HepG2 (cell line): ENCODE data around the gene MAGI1. TPM values are rescaled to one million over a fixed set of nuclear protein-coding genes. Genes with fewer than 3 reads are reported as not detected.

Experiments used
- ATAC-seq: fragments of 200-7000 bp; cut with Tn5 transposase; 3 replicates; pipeline ENCODE4 v1.9.1; 2020; ENCODE audit warnings: mild to moderate bottlenecking, moderate library complexity
- BruUV-seq: library from RNA; stranded (reverse); fragments of 400-500 nt; replicated peaks from 2 replicates; lab custom pipeline; 2021; lab: Mats Ljungman, UMichigan
- CTCF ChIA-PET: fragments of 300-600 bp; formaldehyde crosslinking; extraction: SDS; loops from one replicate; lab custom pipeline; 2021; ENCODE audit warnings: low total read pairs, inconsistent platforms, low intra/inter-chr PET ratio; lab: Yijun Ruan, JAX
- POLR2A ChIA-PET: fragments of 350-600 bp; sonication (Branson Sonifier 250); formaldehyde crosslinking; loops from one replicate; lab custom pipeline; 2020; ENCODE audit warnings: antibody characterized with exemption, inconsistent platforms; lab: Yijun Ruan, JAX
- DNase-seq: peaks from one replicate; pipeline ENCODE4 v3.0.0-alpha.2; 2015; ENCODE audit warnings: low spot score
- FAIRE-seq: peaks from 3 replicates; lab custom pipeline; 2011; peaks lifted over from hg19 to GRCh38; lab: Jason Lieb, UNC
- H2AFZ ChIP-seq: one replicate; pipeline ENCODE4 v1.6.1; 2011; ENCODE audit warnings: low read length, inconsistent platforms
- H3K27ac ChIP-seq: fragments of 300-600 bp; 3 replicates; pipeline ENCODE4 v1.8.0; 2011; ENCODE audit warnings: mixed run types, mild to moderate bottlenecking, mixed read lengths, low read length, inconsistent platforms; ENCODE audit not compliant: insufficient read depth; ENCODE audit errors: extremely low read length
- H3K27me3 ChIP-seq, 2 experiments: fragments of 200-600 bp in 1 of 2; 2 replicates in 1 of 2; 3 replicates in 1 of 2; pipeline versions ENCODE4 v1.6.0 to v1.8.0; 2011; ENCODE audit warnings: low read length in 2 of 2, mild to moderate bottlenecking in 2 of 2, moderate library complexity in 2 of 2, inconsistent platforms in 1 of 2; ENCODE audit not compliant: insufficient read depth in 2 of 2, control insufficient read depth in 1 of 2
- H3K36me3 ChIP-seq, 2 experiments: fragments of 200-600 bp in 1 of 2; replicated peaks in 1 of 2; 2 replicates in 1 of 2; 3 replicates in 1 of 2; pipeline versions ENCODE4 v1.5.1 to v1.8.0; 2011; ENCODE audit warnings: low read length in 2 of 2, inconsistent platforms in 1 of 2; ENCODE audit not compliant: insufficient read depth in 2 of 2, control insufficient read depth in 1 of 2
- H3K4me1 ChIP-seq: 2 replicates; pipeline ENCODE4 v1.5.1; 2012; ENCODE audit warnings: low read length, inconsistent platforms; ENCODE audit not compliant: insufficient read depth
- H3K4me2 ChIP-seq: 2 replicates; pipeline ENCODE4 v1.6.0; 2011; ENCODE audit warnings: low read depth, low read length, inconsistent platforms
- H3K4me3 ChIP-seq, 3 experiments: fragments of 200-600 bp in 1 of 3; sonication (generic), shearing (Covaris generic) in 1 of 3; replicated peaks in 1 of 3; 2 replicates each; pipeline ENCODE4 v1.5.1; 2011 to 2016; ENCODE audit warnings: low read length in 3 of 3, inconsistent platforms in 2 of 3, low read depth in 2 of 3, mild to moderate bottlenecking in 2 of 3, control low read depth in 1 of 3, mixed read lengths in 1 of 3; ENCODE audit not compliant: insufficient read depth in 1 of 3
- H3K79me2 ChIP-seq: one replicate; pipeline ENCODE4 v1.6.1; 2011; ENCODE audit warnings: low read length, inconsistent platforms; ENCODE audit not compliant: insufficient read depth
- H3K9ac ChIP-seq: 2 replicates; pipeline ENCODE4 v1.6.0; 2011; ENCODE audit warnings: mild to moderate bottlenecking, low read depth, low read length, inconsistent platforms; ENCODE audit not compliant: insufficient read depth
- H3K9me3 ChIP-seq: 2 replicates; pipeline ENCODE4 v1.5.1; 2012; ENCODE audit warnings: mild to moderate bottlenecking, low read length
- H4K20me1 ChIP-seq: 2 replicates; pipeline ENCODE4 v1.6.0; 2011; ENCODE audit warnings: inconsistent platforms, mild to moderate bottlenecking, low read length, moderate library complexity; ENCODE audit not compliant: insufficient read depth
- CTCF ChIP-seq: sonication (generic); formaldehyde crosslinking; IDR thresholded peaks from 2 replicates; pipeline ENCODE4 v1.5.0; 2020; ENCODE audit warnings: mild to moderate bottlenecking, missing genetic modification reagents, moderate library complexity
- FIP1L1 ChIP-seq: fragments of 200-400 bp; formaldehyde crosslinking; IDR thresholded peaks from 2 replicates; pipeline ENCODE4 v1.6.1; 2018; ENCODE audit warnings: low read depth, mild to moderate bottlenecking, low read length, moderate library complexity, borderline replicate concordance; ENCODE audit not compliant: insufficient read depth
- HNF4A ChIP-seq: sonication (generic); formaldehyde crosslinking; IDR thresholded peaks from 2 replicates; pipeline ENCODE4 v1.4.0; 2020; ENCODE audit warnings: missing genetic modification reagents
- HOXA3 ChIP-seq: sonication (generic); formaldehyde crosslinking; IDR thresholded peaks from 2 replicates; pipeline ENCODE4 v1.5.0; 2020; ENCODE audit warnings: missing genetic modification reagents
- PPARG ChIP-seq: conservative IDR thresholded peaks from 2 replicates; pipeline ENCODE4 v1.6.1; 2016; ENCODE audit warnings: missing biosample characterization, missing genetic modification reagents
- SMC3 ChIP-seq: IDR thresholded peaks from 2 replicates; pipeline ENCODE4 v1.6.1; 2011; ENCODE audit warnings: low read length, improper control_type of control experiment
- STAG1 ChIP-seq: sonication (generic); formaldehyde crosslinking; IDR thresholded peaks from 2 replicates; pipeline ENCODE4 v1.4.0; 2020; ENCODE audit warnings: missing genetic modification reagents
- WGBS: methylation state at CpG from one replicate; pipeline ENCODE4 v1.1.6; 2017; ENCODE audit warnings: low lambda C conversion rate; 5-methylcytosine and 5-hydroxymethylcytosine counted together
- in situ Hi-C: cut with HindIII; loops from 2 replicates; pipeline ENCODE4 v1.10.0; 2017; ENCODE audit warnings: low pct_unique_long_range_greater_than_20kb; ENCODE audit not compliant: extremely low pct_ligation_motif_present
- intact Hi-C: fragments of 100-400 bp; cut with micrococcal nuclease; formaldehyde crosslinking; loops from one replicate; pipeline ENCODE4 v1.10.0; 2022; ENCODE audit not compliant: unreplicated experiment
- polyA plus RNA-seq, 8 experiments: library from polyadenylated mRNA; depleted of rRNA in 3 of 8; stranded (reverse) in 7 of 8; unstranded in 1 of 8; fragments of >200 nt; fragmentation: Illumina TruSeq in 4 of 8; extraction: Trizol in 4 of 8; gene quantifications; 2 replicates each; pipeline versions ENCODE4 v1.2.1 to v1.2.3, GENCODE V29; 2011 to 2016; ENCODE audit warnings: low read depth in 4 of 8, missing spikeins in 1 of 8, mixed read lengths in 1 of 8; ENCODE audit not compliant: insufficient read depth in 1 of 8
- total RNA-seq, 5 experiments: library from RNA; depleted of rRNA; stranded (reverse); fragments of >200 nt; fragmentation: Illumina TruSeq; extraction: Trizol; gene quantifications; 2 replicates each; pipeline ENCODE4 v1.2.3, GENCODE V29; 2016; ENCODE audit warnings: low read depth in 1 of 5

The MAGI1 gene
- total and polyA plus RNA-seq, 2 of the 13 experiments (the other 11 are each of a cell fraction or from before 2014, with no cell fraction given): 22.2 to 26.0 TPM

GRCh38 chr3:65412588-65412987 lies 626.1 kb downstream of the MAGI1 start:
- ChIA-PET CTCF (no interaction called here), POLR2A (no interaction called here)
- Histone ChIP-seq H3K4me1 (peaks cover 11% of the 10 kb centered on the region), H4K20me1 (no peaks in the 10 kb centered on the region), H3K4me3 (no peak overlapping the region), H3K9me3 (no peaks in the 10 kb centered on the region), H2AFZ (no peak overlapping the region), H3K79me2 (no peaks in the 10 kb centered on the region), H3K27me3 (no peaks in the 10 kb centered on the region), H3K9ac (no peak overlapping the region), H3K27ac (no peak overlapping the region), H3K4me2 (no peak overlapping the region), H3K36me3 (no peaks in the 10 kb centered on the region; a peak in 2 of 5 replicates)
- BruUV-seq: no TSS peak
- in situ Hi-C loops (loop anchor here (25.0 kb wide), 1 partner anchor 875 kb away; no protein-coding TSS in a partner anchor), intact Hi-C loops (no loop called here)
- ATAC-seq (peak; percentile 92), FAIRE-seq (no peak), DNase-seq (peak; percentile 45)
- 58% methylated on average over 2 of the region's 2 CpGs for WGBS
- peak; percentile 69 for TF ChIP-seq CTCF (CRISPR knock-in tag)
- TF ChIP-seq HOXA3 (CRISPR knock-in tag): no peak
- no peak for TF ChIP-seq PPARG (CRISPR knock-in tag)
- peak; percentile 50; the same call in 1 of the 2 replicates for TF ChIP-seq HNF4A
- TF ChIP-seq SMC3: peak; percentile 49
- TF ChIP-seq STAG1 (CRISPR knock-in tag): peak; percentile 55

GRCh38 chr3:65411367-65411766 lies 627.4 kb downstream of the MAGI1 start:
- no peaks in the 10 kb centered on the region for H3K9me3 ChIP-seq
- TF ChIP-seq FIP1L1: no peak
- TF ChIP-seq, all 625 proteins: peak for 0
- ATAC-seq (no peak), FAIRE-seq (no peak), DNase-seq (no peak)
- POLR2A ChIA-PET: no interaction called here
- Histone ChIP-seq H2AFZ (no peak overlapping the region), H3K27me3 (no peaks in the 10 kb centered on the region), H3K4me3 (no peak overlapping the region), H3K27ac (no peak overlapping the region), H4K20me1 (no peaks in the 10 kb centered on the region), H3K36me3 (no peaks in the 10 kb centered on the region; a peak in 2 of 5 replicates), H3K4me2 (no peak overlapping the region), H3K4me1 (peaks cover 16% of the 10 kb centered on the region), H3K9ac (no peak overlapping the region), H3K79me2 (no peaks in the 10 kb centered on the region)
- no TSS peak for BruUV-seq
- in situ Hi-C loops: loop anchor here (25.0 kb wide), 1 partner anchor 874 kb away; no protein-coding TSS in a partner anchor
- CTCF ChIA-PET: no interaction called here
- 65% methylated on average over 3 of the region's 3 CpGs for WGBS
- intact Hi-C loops: no loop called here
